DOHH2 (cell line): ENCODE measurements around the gene RAD51B.

Experiments
- CTCF ChIP-seq: fragments of 200-600 bp; sonication (generic); IDR thresholded peaks from one replicate; pipeline ENCODE4 v1.5.1; 2014; ENCODE audit warnings: antibody characterized with exemption, mild to moderate bottlenecking, low read depth, low read length; ENCODE audit not compliant: poor library complexity, severe bottlenecking
- EZH2phosphoT487 ChIP-seq: fragments of 200-600 bp; sonication (generic); IDR thresholded peaks from 2 replicates; pipeline ENCODE4 v1.6.1; 2017; ENCODE audit warnings: borderline replicate concordance, mild to moderate bottlenecking, antibody characterized with exemption, low read length, moderate library complexity, mixed read lengths

GRCh38 chr14:68327231-68327630, 507.7 kb downstream of the RAD51B start:
- TF ChIP-seq CTCF (no peak), EZH2phosphoT487 (no peak)
